T-helper 22 cell (primary cell): Measurements from ENCODE around the gene SLC6A6.

Source experiments
- DNase-seq: peaks from one replicate; pipeline ENCODE4 v3.0.0-alpha.2; 2020; ENCODE audit warnings: low read depth

Gene SLC6A6

DNA sequence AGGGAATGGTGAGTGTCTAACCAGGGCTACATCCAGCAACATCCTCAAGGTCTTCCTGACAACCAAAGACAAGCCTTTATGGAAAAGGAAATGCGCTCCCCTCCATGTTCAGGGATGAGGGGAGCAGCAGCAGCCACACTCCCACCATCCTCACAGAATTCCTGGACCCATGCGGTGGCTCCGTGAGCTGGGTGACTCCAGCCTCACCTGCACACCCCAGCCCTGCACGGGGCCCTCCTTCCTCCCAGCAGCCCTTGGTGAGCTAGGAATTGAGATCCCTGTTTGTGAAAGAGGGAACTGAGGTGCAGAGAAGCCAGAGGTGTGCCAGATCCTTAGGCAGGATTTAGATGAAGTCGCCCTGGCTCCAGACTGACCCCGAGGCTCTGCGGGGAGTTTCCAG lies 85.4 kb downstream of the SLC6A6 start:
- DNase-seq, result no peak

DNA sequence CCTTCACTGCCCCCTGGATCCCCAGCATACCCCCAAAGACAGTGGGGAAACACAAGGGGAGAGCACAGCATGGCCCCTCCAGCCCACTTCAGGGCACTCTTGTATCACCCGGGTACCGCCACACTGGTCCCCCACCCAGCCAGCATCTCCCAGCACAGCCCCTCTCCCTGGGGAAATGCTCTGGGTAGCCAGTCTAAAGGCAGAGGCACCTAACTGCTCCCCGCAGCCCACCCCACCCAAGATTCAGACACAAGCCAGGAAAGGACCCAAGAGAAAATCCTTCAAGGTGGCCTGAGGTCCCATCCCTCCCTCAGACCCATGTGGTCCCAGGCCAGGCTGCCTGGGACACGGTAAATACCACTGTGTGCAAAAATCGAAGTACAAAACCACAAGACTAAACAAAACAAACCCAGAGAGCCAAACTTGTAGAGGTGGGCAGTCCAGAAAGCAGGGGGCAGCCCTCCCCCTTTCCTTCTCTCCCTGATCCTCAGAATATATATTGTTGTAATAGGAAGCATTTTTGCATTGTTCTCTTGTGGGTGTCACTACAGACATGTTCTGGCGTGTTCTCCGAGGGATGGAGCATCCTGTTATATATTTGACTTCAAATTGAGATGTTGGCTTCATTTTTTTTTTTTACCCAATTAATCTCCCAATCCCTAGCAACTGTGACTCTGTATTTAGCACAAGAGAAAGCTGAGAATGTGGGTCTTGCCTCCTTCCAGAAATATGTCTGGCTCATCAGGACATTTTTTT lies 86.1 kb downstream of the SLC6A6 start:
- DNase-seq, result no peak

DNA sequence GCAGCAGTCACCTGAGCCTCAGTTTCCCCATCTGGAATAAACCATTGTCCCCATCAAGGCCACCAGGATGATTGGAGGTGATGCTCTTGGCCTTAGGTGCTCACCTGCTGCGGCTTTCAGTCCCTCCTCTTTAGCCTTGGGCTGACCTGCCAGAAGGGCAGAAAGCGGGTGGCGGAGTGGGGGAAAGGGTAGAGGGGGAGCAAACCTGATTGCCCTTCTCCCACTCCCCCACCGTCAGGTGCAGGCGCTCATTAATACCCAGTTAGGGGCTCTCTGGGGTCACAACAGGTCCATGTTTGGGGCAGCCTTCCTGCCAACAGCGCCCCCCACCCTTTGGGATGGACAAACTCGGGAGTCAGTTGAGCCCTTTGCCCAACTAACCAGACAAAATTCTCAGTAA lies 87.2 kb downstream of the SLC6A6 start:
- DNase-seq, result no peak

DNA sequence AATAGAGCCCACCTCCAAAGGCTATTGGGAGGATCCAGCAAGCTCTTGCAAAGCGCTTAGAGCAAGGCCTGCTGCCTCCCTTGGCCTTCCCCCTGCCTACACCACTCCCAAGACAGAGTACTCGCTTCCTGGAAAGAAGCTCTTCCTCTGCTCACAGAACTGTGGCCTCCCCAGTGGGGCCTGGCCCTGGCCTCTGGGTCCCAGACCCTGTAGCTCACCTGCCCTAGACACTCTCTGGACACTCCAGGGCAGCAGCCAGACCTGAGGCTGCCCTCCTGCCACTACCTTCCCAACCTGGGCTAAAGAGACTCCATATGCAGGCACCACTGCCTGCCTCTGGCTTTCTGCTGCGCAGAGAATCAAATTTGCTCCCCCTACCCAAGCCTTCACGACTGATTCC lies 87.8 kb downstream of the SLC6A6 start:
- no peak for DNase-seq

DNA sequence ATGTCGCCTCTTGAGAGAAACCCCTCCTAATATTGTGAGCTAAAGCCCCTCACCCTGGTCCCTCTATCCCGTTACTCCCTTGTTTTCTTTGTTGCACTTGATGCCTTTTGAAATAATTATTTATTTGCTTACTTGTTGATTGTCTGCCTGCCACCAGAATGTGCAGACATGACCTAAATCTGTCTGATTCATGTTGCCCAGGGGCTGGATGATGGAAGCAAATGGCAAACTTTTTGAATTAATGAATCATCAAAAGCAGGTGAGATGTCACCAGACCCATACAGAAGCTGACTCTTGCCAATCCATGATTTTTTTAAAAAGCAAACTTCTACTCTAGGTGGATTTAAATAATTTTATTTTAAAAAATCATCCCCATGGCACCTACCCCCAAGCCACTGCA lies 88.4 kb downstream of the SLC6A6 start:
- DNase-seq, result no peak

DNA sequence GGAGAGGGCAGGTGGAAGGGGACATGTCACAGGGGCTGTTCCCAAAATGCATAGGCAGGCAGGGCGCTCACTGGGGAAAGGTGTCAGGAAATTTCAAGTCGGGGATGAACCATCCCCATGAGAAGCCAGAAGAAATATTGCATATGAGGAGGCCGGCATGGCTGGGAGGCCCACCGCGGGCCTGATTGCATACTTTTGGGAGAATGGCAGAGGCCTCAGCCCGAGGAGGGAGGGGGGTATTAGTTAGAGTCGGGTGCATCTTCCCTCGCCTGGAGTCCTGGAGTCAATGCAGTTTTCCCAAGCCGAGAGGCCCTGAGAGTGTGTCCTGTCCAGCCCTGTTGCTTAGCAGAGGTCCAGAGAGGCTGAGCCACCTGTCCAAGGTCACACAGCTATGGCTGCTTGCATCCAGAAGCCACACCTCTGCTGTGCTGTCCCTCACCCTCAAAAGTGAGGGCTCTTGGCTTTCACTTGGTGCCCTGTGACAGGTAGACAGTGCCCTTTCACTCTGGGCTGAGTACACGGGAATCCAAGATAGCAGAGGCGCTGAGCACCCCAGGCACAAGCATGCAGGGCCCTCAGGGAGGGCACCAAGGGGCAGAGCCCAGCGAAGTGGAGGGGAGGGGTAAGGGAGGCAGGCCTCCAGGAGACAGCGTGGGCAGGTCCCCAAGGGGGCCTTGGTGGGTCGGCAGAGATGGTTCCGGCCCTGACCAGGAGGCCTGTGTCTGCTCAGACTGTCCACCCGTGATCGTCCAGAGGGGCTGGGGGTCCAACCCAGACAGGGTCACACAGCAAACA lies 89.2 kb downstream of the SLC6A6 start:
- DNase-seq, result no peak

DNA sequence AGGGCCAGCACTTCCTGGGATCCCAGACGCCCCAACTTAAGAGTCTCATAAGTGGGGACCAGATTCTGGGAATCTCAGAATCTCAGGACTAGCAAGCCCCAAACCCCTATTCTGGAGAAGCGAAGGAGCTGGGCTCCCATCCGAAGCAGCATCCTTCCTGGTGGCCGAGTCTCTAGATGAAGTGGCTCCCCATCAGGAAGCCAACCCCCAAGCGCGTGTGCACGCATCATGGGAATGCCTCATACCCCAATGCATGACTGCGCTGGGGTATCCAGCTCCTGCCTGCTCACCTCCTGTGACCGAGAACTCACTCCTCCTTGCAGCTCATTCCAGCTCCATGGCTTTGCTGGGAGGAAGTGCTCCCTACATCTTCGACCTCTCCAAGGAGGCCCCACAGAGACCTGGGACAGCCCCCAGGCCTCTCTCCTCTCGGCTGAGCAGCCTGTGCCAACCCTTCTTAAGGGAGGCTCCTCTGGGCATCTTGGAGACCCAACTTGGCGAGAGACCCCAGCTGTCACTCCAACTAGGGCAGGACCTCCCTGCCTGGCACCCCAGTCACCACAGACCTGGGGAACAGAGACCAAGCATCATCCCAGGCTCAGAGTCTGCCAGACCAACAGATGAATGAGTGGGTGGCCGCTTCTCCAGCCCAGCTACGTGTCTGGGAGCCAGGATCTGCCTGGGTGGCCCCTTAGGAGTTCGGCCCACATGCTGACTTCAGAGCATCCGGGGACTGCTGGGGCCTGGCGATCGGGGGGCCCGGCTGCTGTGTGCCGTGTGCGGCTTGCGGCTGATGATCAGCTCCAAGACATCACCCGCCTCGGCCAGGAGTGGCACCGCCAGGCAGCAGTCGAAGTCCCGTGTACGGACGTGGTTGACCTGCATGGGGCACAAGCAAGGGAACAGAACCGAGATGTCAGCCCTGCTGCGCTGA lies 90.8 kb downstream of the SLC6A6 start:
- DNase-seq, result no peak

DNA sequence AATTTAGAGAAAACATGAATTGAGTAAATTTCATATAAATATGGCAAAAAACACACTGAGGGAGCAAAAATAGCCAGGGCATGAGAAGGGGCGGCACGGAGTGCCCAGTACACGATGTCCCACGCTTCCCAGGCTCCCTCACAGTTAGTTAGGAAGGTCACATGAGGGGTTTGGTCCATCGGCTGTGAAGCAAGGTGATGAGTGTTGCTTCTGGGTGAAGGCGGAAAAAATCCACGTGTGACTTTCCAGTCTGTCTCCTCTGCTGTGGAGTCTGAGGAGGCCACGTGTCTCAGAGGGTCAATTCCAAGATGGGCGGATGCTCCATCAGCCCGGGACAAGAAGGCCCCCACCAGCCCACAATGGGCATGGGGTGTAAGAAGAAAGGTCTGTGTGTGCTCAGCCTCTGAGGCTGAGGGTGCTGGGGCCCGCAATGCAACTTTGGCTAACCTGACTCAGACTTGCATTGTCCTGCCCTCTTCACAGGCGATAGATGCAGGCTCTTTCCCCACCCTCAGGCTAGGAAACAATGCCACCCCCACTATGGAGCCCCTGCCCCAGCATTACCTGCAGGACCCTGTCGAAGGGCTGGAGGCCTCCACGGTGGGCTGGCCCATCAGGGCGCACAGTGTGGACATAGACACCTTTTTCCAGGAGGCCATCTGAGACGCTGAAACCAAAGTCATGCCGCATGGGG lies 92.0 kb downstream of the SLC6A6 start:
- DNase-seq, result no peak

DNA sequence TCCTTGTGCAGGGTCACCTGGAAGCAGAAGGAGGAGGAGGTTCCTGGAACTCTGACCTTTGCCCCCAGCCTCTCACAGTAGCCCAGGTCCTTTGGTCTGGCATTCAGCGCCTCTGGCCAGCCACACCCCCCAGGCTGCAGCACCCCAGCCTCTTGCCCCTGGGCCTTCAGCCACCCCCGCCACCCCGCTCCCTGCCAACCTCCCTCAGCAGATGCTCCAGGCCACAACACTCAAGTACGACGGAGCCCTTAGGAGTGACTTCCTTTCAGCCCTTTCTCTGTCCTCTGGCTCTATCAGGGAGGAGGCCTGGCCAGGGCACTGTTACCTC lies 92.5 kb downstream of the SLC6A6 start:
- no peak for DNase-seq

DNA sequence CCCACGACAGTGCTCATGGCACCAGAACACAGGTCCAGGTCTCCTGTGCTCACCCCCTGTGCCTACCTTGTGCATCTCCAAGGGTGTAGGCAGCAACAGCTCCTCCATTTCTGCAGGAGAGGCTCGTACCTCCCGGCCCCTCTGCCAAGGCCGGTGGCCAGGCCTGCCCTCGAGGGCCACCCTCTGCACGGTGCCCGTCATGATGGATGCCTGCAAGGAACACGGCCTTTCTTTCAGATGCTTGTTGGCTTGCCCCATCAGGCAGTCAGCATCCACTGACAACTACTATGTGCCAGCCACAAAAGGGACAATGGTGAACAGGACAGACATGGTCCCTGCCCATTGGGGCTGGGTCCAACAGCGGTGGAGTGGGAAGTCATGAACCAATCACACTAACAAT lies 93.9 kb downstream of the SLC6A6 start:
- no peak for DNase-seq

DNA sequence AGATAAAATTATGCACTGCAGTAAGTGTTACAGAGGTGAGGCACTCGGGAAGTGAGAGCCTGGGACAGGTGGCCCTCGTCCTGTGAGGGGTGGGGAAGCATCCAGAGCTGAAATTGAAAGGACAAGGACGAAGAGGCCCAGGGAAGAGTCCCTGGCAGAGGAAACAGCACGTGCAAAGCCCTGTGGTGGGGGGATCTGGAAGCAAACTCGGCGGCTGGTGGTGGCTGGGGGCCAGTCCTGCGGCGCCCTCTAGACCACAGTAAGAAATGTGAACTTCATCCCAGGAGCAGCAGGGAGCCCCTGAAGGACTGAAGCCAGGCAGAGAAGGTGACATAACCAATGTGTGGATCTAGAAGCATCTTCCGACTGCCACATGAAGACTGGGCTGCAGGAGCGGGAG lies 94.9 kb downstream of the SLC6A6 start:
- no peak for DNase-seq

DNA sequence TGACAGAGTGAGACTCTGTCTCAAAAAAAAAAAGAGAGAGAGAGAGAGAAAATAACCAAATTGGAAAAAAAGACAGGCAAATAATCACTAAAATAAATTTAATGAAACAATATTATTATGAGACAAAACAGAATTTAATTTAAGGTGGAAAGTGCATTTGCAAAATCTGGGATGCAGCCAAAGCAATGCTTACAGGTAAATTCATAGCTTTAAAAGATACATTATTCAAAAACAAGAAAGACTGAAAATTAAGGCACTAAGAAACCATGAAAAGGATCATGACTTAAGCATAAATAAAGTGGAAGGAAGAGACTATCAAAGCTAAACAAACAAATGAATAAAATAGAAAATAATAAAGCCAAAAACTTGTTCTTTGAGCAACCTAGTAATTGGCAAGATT lies 100.1 kb downstream of the SLC6A6 start:
- no peak for DNase-seq

DNA sequence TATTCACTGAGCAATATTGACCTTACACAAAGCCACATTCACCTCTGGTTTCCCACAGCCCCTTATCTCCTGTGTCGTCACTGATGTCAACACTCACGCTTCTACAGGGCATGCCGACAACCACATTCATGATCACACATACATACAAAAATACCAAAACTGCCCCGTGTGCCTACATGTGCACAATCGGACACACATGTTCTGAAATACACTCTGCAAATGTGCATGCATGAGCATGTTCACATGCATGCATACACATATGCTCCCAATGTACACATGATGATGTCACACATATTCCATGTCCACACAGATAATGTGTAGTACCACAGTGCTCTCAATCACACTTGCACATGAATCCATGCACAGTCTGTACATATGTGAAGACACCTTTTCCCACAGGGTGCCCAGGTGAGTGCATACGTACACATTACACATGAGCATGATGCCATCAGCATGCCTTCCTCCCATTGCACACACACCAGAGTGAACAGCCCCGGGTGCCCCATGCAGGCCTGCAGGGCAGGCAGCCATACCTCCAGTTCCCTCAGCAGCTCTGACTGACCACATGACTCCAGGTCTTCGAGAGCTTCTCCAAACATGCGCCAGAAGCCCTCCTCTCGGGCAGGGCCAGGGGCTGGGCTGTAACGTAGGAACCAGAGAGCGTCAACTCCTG lies 100.8 kb downstream of the SLC6A6 start:
- DNase-seq, result no peak

DNA sequence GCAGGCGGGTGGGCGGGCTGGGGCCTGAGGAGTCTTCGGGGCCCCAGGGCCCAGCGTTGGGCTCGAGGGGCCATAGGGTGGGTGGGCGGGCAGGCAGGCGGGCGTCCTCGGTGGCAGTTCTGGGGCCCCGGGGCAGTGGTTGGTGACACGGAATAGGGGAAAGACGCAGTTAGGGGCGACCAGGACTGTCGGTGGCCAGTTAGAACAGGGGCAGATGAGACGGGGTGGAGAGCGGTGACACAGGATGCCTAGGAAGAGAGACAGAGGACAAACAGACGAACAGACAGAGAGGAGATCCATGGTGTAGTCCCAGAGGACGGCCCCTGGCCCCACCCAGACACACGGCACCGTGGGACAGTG lies 101.3 kb downstream of the SLC6A6 start:
- no peak for DNase-seq

DNA sequence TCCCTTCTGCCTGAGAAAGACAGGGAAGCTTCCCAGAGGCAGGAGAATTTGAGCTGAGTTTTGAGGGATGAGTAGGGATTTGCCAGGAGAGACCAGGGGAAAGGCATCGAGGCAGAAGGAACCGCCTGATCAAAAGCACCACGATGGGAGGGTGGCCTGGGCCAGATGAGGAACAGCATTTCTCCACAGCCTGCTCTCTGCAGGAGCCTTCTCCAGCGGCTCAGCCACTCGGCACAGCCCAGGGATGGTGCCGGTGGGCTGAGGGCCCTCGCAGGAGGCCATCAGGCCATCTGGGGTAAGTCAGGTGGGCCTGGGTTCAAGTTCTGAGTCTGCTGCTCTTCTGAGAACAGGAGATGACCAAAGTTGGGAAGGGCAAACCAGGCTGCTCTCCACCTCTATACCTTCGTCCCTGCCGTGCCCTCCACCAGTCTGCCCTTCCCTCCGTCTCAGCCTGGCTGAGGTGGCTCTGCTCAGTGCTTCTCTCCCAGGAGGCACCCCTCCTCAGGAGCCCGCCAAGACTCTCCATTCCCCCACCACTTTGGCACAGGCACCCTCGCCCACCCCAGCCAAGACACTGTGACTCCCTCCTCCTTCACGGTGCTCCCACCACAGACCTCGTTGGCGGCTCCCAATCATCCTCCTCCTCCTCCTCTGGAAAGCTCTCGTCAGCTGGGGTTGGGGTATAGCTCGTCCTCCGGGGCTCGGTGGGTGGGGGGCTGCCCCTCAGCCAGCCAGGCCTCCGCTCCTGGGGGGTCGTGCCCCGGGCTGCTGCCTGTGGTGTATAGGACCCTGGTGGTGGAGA lies 102.8 kb downstream of the SLC6A6 start:
- DNase-seq, result no peak

DNA sequence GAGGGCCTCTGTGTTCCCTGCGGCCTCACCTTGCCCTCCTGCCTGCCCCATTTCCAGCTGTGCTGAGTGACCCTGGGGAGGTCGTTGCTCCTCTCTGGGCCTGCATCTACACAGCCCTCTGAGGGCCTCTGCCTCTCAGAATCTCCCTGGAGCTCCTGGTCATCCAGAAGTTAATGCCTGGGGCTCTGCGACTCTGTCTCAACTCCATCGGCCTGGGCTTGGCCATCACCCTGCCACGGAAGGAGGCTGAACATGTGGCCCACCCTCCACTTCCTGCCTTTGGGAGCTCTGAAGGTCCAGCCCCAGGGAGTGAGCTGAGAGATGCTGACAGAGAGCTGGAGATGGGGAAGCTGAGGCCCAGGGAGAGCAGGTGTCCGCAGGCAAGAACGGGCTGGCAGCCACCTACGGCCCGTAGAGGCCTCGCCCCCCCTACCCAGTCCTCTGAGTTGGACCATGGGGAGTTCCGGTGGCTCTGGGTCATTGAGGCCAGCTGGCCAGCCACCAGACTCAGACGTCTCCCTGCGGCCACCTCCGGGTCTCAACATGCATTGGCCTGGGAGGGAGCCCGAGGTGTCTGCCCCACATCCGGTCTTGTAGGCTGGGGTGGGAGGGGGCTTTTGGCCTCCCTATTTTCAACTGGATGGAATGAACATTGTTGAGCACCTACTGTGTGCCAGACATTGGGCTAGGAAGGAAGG lies 103.5 kb downstream of the SLC6A6 start:
- DNase-seq, result no peak

DNA sequence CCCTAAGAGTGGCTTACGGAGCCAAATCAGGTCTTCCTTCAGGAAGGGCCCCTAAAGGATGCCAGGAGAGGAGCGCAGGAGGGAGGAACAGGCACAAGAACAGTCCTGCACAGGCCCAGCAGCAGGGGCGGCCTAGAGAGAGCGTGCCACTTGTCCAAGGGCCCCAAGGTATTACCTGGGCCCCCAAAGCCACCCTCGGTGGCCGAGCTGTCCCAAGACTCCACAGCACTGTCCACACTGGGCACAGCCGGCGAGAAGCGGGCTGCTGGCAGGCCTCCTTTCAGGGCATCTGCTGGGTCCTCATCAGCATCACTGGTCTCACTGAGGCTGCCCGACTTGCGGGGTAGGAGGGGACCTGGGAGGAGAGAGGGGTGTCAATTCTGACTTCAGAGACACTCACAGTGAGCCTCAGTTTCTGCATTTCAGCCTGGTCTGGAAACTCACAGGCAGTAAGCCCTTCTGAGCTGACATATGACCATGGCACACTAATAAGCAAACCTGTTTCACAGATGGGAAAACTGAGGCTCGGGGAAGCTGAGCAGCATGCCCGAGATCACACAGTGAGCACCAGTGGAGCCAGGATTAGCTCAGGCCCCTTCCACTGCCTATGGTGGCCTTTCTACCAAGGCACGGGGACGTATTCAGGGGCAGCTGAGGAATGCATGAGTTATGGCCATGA lies 104.4 kb downstream of the SLC6A6 start:
- no peak for DNase-seq

DNA sequence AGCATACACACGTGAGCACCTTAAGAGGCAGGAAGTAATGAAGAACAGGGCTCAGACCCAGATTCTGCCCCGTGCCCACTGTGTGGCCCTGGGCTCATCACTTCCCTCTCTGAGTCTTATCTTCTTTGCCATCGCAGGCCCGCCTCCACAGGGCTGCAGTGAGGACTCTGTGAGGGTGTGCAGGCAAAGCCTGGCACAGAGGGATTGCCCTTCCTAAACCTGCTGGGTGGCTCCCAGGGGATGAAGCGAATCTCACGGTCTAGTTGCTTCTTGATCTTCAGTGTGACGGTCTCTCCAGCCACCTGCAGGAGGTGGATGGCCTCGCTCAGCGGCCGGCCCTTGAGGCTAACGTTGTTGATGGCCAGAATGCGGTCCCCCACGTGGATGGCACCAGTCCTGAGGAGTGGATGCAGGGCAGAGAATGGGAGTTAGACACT lies 104.9 kb downstream of the SLC6A6 start:
- no peak for DNase-seq

DNA sequence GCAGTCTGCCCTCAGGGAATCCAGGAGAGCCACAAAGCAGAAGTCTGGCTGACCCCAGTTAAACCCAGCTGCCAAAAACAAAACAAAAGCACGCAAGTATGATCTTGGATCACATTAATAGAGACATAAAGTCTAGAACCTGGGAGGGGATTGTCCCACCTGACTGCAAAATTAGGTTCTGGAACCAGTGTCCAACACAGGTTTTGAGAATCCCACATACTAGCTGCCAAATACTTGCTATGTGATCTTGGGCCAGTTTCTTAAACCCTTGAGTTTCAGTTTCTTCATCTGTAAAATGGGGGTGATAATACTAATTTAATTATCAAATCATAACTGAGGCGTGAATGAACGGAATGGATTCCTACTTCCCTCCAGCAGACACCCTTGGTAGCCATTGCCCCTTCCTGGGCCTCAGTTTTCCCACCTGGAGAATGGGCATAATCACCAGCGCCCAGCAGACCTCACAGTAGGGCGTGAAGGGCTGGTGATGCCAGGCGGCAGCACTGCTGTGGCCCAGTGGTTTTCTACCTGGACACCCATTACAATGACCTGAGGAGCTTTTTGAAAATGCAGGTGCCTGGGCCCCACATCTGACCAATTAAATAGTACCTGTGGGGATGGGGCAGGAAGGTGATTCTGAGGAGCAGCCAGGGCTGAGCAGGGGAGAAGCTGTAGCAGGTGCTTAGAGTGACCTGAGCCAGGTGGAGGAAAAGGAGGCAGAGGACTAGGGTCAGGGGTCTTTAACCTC lies 105.5 kb downstream of the SLC6A6 start:
- no peak for DNase-seq
